Measurements from ENCODE around the gene LILRB1.
"Not testable (repeated sequence)": the region's sequence is repeated elsewhere in the genome, so short reads cannot be mapped to it uniquely, and the experiment has no call there.

LILRB1 gene

DNA sequence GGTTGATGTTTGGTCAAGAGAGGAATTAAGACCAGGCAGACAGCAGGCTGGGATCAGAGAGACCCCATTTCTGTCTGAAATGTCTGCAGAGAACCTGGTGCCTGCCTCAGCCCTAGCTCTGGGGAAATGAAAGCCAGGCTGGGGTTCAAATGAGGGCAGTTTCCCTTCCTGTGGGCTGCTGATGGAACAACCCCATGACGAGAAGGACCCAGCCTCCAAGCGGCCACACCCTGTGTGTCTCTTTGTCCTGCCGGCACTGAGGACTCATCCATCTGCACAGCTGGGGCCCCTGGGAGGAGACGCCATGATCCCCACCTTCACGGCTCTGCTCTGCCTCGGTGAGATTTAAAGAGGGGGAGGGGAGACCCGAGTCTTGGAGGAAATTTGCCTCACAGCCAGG lies 32.4 kb downstream of the LILRB1 start, which contains the start of gene LILRB4:
Gene LILRB4, plus strand, starts transcription at position 256 of the 400 bp plus-strand sequence. Its CDS starts 49 bp downstream, at position 305.
- no peak for DNase-seq

DNA sequence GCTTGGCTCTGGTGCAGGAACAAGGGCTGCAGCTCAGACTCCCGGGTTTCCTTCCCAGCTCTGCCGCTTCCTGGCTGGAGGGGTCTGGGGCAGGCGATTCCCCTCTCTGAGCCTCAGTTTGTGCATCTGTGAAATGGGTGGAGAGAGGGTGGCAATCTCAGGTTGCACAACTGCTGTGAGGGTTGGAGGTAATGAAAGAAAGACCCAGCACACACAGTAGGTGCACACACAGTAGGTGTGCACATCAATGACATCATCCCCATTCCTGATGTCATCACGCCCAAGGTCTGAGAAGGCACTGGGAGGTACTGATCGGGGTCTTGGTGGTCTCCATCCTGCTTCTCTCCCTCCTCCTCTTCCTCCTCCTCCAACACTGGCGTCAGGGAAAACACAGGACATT lies 35.2 kb downstream of the LILRB1 start:
- no peak for DNase-seq

DNA sequence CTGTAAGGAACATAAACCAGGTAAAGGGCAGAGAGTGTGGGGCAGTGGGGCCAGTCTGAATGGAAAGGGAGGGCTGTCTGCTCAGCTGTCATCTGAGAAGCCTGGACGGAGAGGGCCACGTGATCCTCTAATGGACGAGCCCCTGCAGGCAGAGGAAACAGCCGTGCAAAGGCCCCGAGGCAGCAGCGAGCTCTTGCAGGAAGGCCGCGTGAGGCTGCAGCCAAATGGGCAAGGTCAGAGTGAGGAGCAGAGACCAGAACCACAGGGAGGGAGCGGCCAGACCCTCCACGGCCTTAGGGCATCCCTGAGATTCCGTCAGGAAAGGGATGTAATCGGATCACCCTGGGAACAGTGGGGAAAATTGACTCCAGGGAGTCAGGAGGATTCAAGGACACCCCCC lies 36.9 kb downstream of the LILRB1 start:
- no peak for DNase-seq

DNA sequence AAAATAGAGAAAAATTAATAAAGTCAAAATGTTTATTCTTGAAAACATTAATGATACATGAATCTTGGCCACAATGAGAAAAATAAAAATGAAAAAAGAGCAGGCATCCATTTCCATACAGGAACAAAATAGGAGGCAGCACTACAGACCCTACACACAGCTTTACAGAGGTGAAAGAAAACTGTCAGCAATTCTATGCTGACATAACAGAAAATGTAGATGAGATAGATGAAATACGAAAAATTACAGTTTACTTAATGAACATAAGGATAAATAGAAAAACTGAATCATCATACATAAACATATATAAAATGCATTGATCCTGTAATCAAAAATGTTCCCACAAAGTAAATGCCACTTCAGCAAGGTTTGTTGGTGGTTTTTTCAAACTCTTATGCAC lies 38.1 kb downstream of the LILRB1 start:
- DNase-seq: no peak

DNA sequence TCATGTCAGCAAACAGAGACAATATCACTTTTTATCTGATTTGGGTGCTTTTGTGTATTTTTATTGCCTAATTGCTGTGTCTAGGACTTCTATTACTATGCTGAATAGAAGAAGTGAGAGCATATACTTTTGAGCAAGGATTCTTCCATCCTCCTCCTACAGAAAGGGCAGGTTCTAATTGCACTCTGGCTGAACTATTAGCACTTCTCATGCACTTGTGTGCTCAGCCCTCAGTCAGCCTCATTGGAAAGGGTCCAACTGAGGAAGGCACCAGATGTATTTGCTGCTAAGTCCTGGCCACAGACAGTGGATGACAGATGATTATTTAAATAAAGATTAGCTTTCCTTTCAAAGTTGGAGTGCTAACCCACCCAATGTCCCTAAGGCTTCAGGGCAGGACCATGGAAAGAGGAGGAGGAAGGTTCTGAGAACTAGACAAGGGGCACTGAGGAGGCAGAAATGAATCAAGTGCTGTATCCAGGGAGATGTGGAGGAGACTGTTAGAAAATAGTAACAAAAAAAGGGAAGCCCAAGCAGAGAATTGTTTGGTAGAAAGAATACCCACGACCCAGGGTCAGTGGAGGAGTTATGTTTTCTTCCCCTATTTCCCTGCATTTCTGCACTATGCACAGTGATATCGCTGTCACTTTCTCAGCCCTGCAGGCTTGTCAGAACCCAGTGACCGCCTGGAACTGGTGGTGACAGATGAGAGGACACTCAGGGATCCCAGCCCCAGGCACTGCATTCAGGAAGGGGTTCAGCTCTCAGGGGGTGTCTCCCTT lies 40.5 kb downstream of the LILRB1 start:
- no peak for DNase-seq

DNA sequence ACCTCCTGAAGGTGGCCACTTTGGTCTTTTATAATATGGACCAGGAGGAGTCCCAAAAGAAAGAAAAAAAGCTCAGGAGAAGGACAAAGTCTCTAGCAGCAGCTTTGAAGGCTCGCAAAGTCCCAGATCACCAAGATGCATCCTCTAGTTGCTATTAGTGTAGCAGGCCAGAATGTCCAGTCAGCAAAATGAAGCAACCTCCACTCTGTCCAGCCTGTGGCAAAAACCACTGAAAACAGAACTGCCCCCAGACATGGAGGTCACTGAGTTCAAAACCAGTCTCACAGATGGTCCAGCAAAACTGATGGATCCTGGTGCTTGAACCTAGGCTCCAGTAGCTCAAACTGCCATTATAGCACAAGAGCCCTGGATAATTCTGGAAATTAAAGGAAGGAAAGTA lies 42.9 kb downstream of the LILRB1 start:
- no peak for DNase-seq

DNA sequence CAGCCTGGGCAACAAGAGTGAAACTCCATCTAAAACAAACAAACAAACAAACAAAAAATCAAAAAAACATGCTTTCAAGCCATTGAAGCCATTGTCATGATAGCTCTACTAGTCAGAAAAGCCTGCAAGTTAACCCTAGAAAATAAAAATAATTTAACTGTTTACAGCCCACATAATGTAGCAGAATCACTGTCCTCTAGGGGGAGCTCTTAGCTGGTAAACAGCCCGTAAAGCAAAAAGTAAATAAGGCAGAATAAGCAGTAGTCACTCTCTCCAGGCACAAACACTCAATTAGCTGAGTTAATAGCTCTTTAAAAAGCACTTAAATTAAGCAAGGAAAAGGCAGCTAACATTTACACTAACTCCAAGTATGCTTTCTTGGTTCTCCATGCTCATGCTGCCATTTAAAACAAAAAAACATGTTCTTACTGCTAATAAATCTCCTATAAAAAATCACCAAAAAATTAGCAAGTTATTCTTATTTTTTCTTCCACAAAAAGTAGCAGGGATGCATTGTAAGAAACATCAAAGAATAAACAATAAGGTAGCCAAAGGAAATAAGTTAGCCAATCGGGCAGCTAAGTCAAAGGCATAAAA lies 43.8 kb downstream of the LILRB1 start:
- peak; percentile 56 for DNase-seq

DNA sequence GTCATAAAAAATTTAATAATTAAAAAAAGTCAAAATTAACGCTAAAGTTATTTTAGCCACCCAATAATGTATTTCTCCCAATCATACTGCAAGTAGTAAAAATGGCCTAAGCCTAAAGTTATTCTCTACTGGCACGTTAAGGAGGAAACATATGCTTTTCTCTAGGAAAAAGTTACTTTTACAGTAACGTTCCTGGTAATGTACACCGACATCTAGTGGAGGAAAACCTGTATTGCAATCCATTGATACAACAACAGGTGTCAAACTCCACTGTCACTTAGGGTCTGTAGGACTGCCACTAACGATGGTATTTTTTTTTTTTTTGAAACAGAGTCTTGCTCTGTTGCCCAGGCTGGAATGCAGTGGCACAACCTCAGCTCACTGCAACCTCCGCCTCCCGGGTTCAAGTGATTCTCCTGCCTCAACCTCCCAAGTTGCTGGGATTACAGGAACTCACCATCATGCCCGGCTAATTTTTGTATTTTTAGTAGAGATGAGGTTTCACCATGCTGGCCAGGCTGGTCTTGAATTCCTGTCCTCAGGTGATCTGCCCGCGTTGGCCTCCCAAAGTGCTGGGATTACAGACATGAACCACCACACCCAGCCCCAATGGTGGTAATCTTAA lies 46.0 kb downstream of the LILRB1 start:
- DNase-seq: peak; percentile 50

DNA sequence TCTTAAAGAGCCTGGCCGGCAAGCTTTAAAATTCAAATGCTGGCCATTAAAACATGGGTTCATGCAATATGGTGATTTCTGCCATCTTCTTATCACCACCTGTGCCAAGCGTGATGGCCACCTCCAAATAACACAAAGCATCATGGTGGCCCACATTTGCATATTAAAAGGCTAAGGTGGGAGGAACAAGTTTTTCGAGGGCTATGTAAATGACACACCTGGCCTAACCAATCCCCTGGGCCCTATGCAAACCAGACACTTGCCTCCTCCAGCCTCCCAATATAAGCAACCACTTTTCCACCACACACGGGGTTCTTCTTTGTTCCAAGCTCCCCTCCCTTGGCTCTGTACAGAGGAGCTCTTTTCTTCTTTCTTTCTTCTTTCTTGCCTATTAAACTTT lies 46.9 kb downstream of the LILRB1 start:
- no peak for DNase-seq

DNA sequence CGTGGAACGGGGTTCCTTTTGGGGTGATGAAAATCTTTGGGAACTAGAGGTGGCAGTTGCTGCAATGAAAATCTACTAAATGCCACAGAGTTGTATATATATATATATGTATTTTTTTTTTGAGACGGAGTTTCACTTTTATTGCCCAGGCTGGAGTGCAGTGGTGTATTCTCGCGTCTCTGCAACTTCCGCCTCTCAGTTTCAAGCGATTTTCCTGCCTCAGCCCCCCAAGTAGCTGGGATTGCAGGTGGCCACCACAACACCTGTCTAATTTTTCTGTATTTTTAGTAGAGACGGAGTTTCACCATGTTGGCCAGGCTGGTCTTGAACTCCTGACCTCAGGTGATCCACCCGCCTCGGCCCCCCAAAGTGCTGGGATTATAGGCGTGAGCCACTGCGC lies 51.3 kb downstream of the LILRB1 start:
- not testable (repeated sequence) for DNase-seq

DNA sequence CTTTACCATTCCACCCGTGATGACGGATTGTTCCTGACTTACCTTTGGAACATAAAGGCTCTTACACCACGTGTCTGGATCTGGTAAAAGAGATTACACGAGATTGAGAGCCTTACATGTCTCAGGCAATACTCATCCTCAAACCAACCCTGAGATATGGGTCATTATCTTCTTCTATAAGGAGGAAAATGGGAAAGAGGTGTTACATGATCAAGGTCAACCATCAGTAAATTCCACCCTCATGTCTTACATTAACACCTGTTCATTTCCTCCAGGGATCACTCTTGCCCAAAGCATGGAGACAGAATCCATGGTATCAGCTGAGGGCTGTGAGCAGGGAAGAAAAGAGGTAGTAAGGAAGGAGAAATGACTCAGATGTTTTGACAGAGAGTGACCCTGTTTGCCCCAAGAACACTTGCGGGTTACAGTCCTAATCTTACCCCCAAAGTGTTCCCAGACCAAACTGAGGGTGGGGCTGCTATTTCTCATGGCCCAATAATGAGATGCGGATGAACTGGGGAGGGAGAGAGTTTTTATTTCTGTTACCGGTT lies 52.1 kb downstream of the LILRB1 start:
- DNase-seq: no peak

DNA sequence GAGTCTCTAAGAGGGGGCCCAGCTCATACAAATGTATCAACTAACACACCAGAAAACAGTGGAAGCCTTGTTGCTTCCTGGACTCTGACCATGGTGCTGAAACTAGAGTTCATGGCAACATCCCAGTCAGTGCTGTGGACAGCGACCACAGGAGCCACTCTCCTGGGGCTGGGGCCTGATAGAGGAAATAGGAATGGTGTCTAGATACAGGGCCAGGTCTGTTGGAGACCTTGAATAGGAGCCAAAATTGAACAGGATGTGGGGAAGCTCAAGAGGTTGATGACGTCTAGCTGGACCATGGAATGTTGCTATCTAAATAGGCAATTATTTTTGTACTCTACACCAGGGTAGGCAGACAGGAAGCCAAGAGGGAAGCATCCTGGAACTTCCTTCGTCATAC lies 54.2 kb downstream of the LILRB1 start:
- no peak for DNase-seq
